ENCODE measurements around the gene ZSCAN23. TPM values are rescaled to one million over a fixed set of nuclear protein-coding genes. Genes with fewer than 3 reads are reported as not detected.

ZSCAN23 gene
- total and polyA plus RNA-seq, 9 of the 15 experiments (the other 6 are each of a cell fraction or from before 2014, with no cell fraction given): 0.05 to 0.29 (median 0.21) TPM; not detected in 1

DNA sequence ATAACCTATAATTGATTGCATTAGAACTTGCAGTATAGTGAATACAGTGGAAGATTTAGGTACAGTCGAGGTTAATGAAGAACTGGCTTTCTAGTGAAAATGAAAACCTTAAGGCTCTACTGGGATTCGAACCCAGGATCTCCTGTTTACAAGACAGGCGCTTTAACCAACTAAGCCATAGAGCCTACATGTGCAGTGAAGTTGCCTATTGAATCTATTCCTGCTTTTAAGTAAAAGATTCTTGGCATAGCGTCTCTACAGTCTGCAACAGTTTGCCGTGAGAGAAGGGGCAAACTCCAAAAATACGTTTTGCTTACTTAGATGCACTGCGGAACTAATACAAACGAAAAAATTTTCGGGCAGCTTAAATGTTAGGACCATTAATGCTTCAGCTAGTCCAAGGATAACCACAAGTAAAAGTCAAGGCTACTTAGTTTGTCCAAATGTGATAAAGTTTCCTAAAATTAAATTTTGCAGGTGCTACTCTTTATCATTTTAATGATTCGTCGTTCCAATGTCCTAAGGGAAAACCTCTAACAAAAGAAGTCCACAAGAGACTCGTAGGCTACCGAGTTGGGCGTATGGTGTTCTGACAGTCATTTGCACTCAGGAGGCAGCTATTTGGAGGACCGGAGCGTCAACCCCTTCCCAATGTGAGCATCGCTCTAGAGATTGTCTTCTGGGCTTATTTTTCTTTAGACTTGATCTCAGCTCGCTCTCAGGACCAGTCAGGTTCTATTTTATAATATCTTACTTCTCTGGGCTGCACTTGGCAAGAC lies 31.3 kb upstream of the ZSCAN23 start (continued):
- peak; percentile 87 for TF ChIP-seq TEAD4 (IDR thresholded peaks at IDR 0.05; ENCODE audit: low read length)
- TF ChIP-seq TEAD4 (CRISPR knock-in tag; IDR thresholded peaks at IDR 0.05; ENCODE audit: borderline replicate concordance): no peak
- no peak for TF ChIP-seq ZNF507 (tag; conservative IDR thresholded peaks at IDR 0.05)
- no peak for TF ChIP-seq YBX1 (IDR thresholded peaks at IDR 0.05)
- TF ChIP-seq GTF2F1 (IDR thresholded peaks at IDR 0.05; ENCODE audit: low read depth, low read length): no peak
- peak; percentile 90; the same call in 1 of the 2 replicates for TF ChIP-seq ILF3 (IDR thresholded peaks at IDR 0.05; ENCODE audit: borderline replicate concordance)
- TF ChIP-seq SRSF1 (IDR thresholded peaks at IDR 0.05; ENCODE audit: low read depth, low read length): no peak
- TF ChIP-seq ZEB2 (IDR thresholded peaks at IDR 0.05): 0 out of 2 replicates have a peak, but pooled peaks have one; percentile 40
- peak in 1 of 2 experiments; percentile 88 for TF ChIP-seq NCOA2 (IDR thresholded peaks at IDR 0.05; ENCODE audit: partially characterized antibody in 2 of 2)
- TF ChIP-seq HNRNPH1 (optimal IDR thresholded peaks at IDR 0.05; ENCODE audit: low read depth, low read length): no peak
- 0 out of 2 replicates have a peak, but pooled peaks have one; percentile 29 for TF ChIP-seq ZSCAN32 (CRISPR knock-in tag; IDR thresholded peaks at IDR 0.05)
- TF ChIP-seq, protein P1, sequence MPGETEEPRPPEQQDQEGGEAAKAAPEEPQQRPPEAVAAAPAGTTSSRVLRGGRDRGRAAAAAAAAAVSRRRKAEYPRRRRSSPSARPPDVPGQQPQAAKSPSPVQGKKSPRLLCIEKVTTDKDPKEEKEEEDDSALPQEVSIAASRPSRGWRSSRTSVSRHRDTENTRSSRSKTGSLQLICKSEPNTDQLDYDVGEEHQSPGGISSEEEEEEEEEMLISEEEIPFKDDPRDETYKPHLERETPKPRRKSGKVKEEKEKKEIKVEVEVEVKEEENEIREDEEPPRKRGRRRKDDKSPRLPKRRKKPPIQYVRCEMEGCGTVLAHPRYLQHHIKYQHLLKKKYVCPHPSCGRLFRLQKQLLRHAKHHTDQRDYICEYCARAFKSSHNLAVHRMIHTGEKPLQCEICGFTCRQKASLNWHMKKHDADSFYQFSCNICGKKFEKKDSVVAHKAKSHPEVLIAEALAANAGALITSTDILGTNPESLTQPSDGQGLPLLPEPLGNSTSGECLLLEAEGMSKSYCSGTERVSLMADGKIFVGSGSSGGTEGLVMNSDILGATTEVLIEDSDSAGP (CRISPR knock-in tag; IDR thresholded peaks at IDR 0.05): no peak
- TF ChIP-seq RFX7 (CRISPR knock-in tag; IDR thresholded peaks at IDR 0.05): no peak
- TF ChIP-seq ZNF77 (CRISPR knock-in tag; IDR thresholded peaks at IDR 0.05): no peak
- TF ChIP-seq, protein P2, sequence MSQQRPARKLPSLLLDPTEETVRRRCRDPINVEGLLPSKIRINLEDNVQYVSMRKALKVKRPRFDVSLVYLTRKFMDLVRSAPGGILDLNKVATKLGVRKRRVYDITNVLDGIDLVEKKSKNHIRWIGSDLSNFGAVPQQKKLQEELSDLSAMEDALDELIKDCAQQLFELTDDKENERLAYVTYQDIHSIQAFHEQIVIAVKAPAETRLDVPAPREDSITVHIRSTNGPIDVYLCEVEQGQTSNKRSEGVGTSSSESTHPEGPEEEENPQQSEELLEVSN (IDR thresholded peaks at IDR 0.05; ENCODE audit: borderline replicate concordance in 1 of 2, extremely low read depth in 1 of 2, insufficient read depth in 1 of 2, insufficient read length in 1 of 2, low read depth in 1 of 2, low read length in 1 of 2, poor library complexity in 1 of 2, severe bottlenecking in 1 of 2): no peak
- TF ChIP-seq, protein P3, sequence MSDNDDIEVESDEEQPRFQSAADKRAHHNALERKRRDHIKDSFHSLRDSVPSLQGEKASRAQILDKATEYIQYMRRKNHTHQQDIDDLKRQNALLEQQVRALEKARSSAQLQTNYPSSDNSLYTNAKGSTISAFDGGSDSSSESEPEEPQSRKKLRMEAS (CRISPR knock-in tag; IDR thresholded peaks at IDR 0.05): no peak
- TF ChIP-seq CBX3 (IDR thresholded peaks at IDR 0.05; ENCODE audit: borderline replicate concordance in 1 of 2, low read length in 2 of 2): peak in 1 of 2 experiments; percentile 37; a peak in 1 of 3 replicates
- TF ChIP-seq, protein P4, sequence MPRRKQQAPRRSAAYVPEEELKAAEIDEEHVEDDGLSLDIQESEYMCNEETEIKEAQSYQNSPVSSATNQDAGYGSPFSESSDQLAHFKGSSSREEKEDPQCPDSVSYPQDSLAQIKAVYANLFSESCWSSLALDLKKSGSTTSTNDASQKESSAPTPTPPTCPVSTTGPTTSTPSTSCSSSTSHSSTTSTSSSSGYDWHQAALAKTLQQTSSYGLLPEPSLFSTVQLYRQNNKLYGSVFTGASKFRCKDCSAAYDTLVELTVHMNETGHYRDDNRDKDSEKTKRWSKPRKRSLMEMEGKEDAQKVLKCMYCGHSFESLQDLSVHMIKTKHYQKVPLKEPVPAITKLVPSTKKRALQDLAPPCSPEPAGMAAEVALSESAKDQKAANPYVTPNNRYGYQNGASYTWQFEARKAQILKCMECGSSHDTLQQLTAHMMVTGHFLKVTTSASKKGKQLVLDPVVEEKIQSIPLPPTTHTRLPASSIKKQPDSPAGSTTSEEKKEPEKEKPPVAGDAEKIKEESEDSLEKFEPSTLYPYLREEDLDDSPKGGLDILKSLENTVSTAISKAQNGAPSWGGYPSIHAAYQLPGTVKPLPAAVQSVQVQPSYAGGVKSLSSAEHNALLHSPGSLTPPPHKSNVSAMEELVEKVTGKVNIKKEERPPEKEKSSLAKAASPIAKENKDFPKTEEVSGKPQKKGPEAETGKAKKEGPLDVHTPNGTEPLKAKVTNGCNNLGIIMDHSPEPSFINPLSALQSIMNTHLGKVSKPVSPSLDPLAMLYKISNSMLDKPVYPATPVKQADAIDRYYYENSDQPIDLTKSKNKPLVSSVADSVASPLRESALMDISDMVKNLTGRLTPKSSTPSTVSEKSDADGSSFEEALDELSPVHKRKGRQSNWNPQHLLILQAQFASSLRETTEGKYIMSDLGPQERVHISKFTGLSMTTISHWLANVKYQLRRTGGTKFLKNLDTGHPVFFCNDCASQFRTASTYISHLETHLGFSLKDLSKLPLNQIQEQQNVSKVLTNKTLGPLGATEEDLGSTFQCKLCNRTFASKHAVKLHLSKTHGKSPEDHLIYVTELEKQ (CRISPR knock-in tag; IDR thresholded peaks at IDR 0.05): no peak
- TF ChIP-seq NBN (IDR thresholded peaks at IDR 0.05; ENCODE audit: low read depth): peak; percentile 84; the same call in 1 of the 2 replicates
